Neuronal stem cell (in vitro differentiated cells): ENCODE measurements around the gene B3GNT8.
A peak's percentile ranks its signal among the peaks of the same experiment; 100 is the strongest.
"Not testable (repeated sequence)": the region's sequence is repeated elsewhere in the genome, so short reads cannot be mapped to it uniquely, and the experiment has no call there.

Source experiments
- DNase-seq: peaks from one replicate; pipeline ENCODE4 v3.0.0-alpha.2; 2013; ENCODE audit warnings: low spot score
- H2AFZ ChIP-seq: one replicate; pipeline ENCODE4 v1.6.1; 2013; ENCODE audit warnings: mild to moderate bottlenecking, low read length, inconsistent platforms
- H2AK5ac ChIP-seq: 2 replicates; pipeline ENCODE4 v1.6.1; 2013; ENCODE audit warnings: low read depth, mild to moderate bottlenecking, inconsistent platforms, low read length, moderate library complexity, mixed read lengths
- H2BK120ac ChIP-seq: 2 replicates; pipeline ENCODE4 v1.6.1; 2013; ENCODE audit warnings: low read depth, mild to moderate bottlenecking, inconsistent platforms, low read length, moderate library complexity, mixed read lengths
- H2BK12ac ChIP-seq: one replicate; pipeline ENCODE4 v1.6.1; 2013; ENCODE audit warnings: low read length, inconsistent platforms
- H2BK15ac ChIP-seq: 2 replicates; pipeline ENCODE4 v1.6.1; 2013; ENCODE audit warnings: mild to moderate bottlenecking, low read length, inconsistent platforms, mixed read lengths
- H2BK5ac ChIP-seq: one replicate; pipeline ENCODE4 v1.6.1; 2013; ENCODE audit warnings: inconsistent platforms, mild to moderate bottlenecking, low read length, moderate library complexity
- H3K14ac ChIP-seq: one replicate; pipeline ENCODE4 v1.6.1; 2013; ENCODE audit warnings: low read length, inconsistent platforms
- H3K18ac ChIP-seq: 2 replicates; pipeline ENCODE4 v1.6.1; 2013; ENCODE audit warnings: low read length, inconsistent platforms
- H3K23ac ChIP-seq: 2 replicates; pipeline ENCODE4 v1.6.1; 2013; ENCODE audit warnings: low read depth, mild to moderate bottlenecking, mixed read lengths, low read length, inconsistent platforms; ENCODE audit not compliant: poor library complexity
- H3K27ac ChIP-seq: replicated peaks from 3 replicates; pipeline ENCODE4 v1.5.1; 2013; ENCODE audit warnings: low read length, inconsistent platforms
- H3K27me3 ChIP-seq, 3 experiments: 2 replicates each; pipeline ENCODE4 v1.6.1; 2013; ENCODE audit warnings: low read length in 3 of 3, mild to moderate bottlenecking in 2 of 3, inconsistent platforms in 1 of 3, low read depth in 1 of 3, mixed read lengths in 1 of 3, moderate library complexity in 1 of 3; ENCODE audit not compliant: control insufficient read depth in 3 of 3, insufficient read depth in 3 of 3
- H3K36me3 ChIP-seq, 2 donors: replicated peaks in 1 of 2; 2 replicates each; pipeline ENCODE4 v1.6.1; 2013; ENCODE audit warnings: low read length in 2 of 2; ENCODE audit not compliant: control insufficient read depth in 2 of 2, insufficient read depth in 2 of 2
- H3K4ac ChIP-seq: 2 replicates; pipeline ENCODE4 v1.6.1; 2013; ENCODE audit warnings: inconsistent platforms, mild to moderate bottlenecking, low read length, moderate library complexity
- H3K4me1 ChIP-seq, 2 donors: 1 replicate in 1 of 2; 2 replicates in 1 of 2; pipeline ENCODE4 v1.6.1; 2013; ENCODE audit warnings: low read length in 2 of 2, low read depth in 1 of 2; ENCODE audit not compliant: control insufficient read depth in 2 of 2, insufficient read depth in 1 of 2
- H3K4me2 ChIP-seq: one replicate; pipeline ENCODE4 v1.6.1; 2013; ENCODE audit warnings: mild to moderate bottlenecking, low read length, inconsistent platforms; ENCODE audit not compliant: insufficient read depth, poor library complexity, severe bottlenecking
- H3K4me3 ChIP-seq, 2 donors: 2 replicates each; pipeline ENCODE4 v1.5.1; 2013; ENCODE audit warnings: low read length in 2 of 2, mild to moderate bottlenecking in 2 of 2, inconsistent platforms in 1 of 2, moderate library complexity in 1 of 2
- H3K79me1 ChIP-seq: one replicate; pipeline ENCODE4 v1.6.1; 2013; ENCODE audit warnings: low read depth, mild to moderate bottlenecking, inconsistent platforms, low read length, moderate library complexity
- H3K9ac ChIP-seq: one replicate; pipeline ENCODE4 v1.6.1; 2013; ENCODE audit warnings: mild to moderate bottlenecking, low read depth, low read length, inconsistent platforms; ENCODE audit not compliant: poor library complexity
- H3K9me3 ChIP-seq, 2 donors: replicated peaks in 1 of 2; 2 replicates each; pipeline versions ENCODE3 to v1.6.1; 2013; ENCODE audit warnings: low read length in 2 of 2, mild to moderate bottlenecking in 2 of 2, inconsistent platforms in 1 of 2, low read depth in 1 of 2, mixed read lengths in 1 of 2, moderate library complexity in 1 of 2; ENCODE audit not compliant: control insufficient read depth in 2 of 2, insufficient read depth in 1 of 2
- H4K8ac ChIP-seq: one replicate; pipeline ENCODE4 v1.6.1; 2013; ENCODE audit warnings: low read depth, mild to moderate bottlenecking, inconsistent platforms, low read length, moderate library complexity
- H4K91ac ChIP-seq: one replicate; pipeline ENCODE4 v1.6.1; 2013; ENCODE audit warnings: low read length, low read depth, mild to moderate bottlenecking, inconsistent platforms; ENCODE audit not compliant: poor library complexity
- WGBS, 2 donors: extraction: QIAGEN DNeasy Blood & Tissue Kit; methylation state at CpG; one replicate each; pipeline ENCODE4 v1.1.7; 2013; ENCODE audit warnings: missing lambda C conversion rate in 2 of 2, mixed read lengths in 1 of 2; ENCODE audit not compliant: insufficient read length in 2 of 2, insufficient replicate concordance in 1 of 2; ENCODE audit errors: extremely low coverage in 2 of 2; 5-methylcytosine and 5-hydroxymethylcytosine counted together

Gene B3GNT8

GRCh38 chr19:41384351-41384750, 42.8 kb downstream of the B3GNT8 start:
- Histone ChIP-seq H3K36me3 (peaks cover 3 to 48% of the 10 kb centered on the region in 2 donors), H2BK15ac (no peak overlapping the region), H3K4me1 (no peaks in the 10 kb centered on the region), H2BK12ac (no peak overlapping the region), H3K9ac (no peak overlapping the region), H2BK5ac (no peak overlapping the region), H3K4ac (no peak overlapping the region), H4K8ac (no peak overlapping the region), H3K27ac (no peak overlapping the region), H3K14ac (no peak overlapping the region), H4K91ac (no peak overlapping the region), H3K79me1 (no peaks in the 10 kb centered on the region), H3K9me3 (no peaks in the 10 kb centered on the region), H3K23ac (no peak overlapping the region), H2AK5ac (no peak overlapping the region), H3K27me3 (no peaks in the 10 kb centered on the region), H3K18ac (no peak overlapping the region), H3K4me2 (no peak overlapping the region), H2BK120ac (no peak overlapping the region), H3K4me3 (no peak overlapping the region), H2AFZ (no peak overlapping the region)
- no peak for DNase-seq
- WGBS, 2 donors, result no CpG with 5 or more reads among the region's 5 CpGs

GRCh38 chr19:41381536-41381935, 45.6 kb downstream of the B3GNT8 start:
- not testable (repeated sequence) for H3K27ac ChIP-seq, H2AFZ ChIP-seq, H3K9ac ChIP-seq, H4K8ac ChIP-seq, H3K79me1 ChIP-seq, H4K91ac ChIP-seq, H3K9me3 ChIP-seq, H3K27me3 ChIP-seq, H2BK5ac ChIP-seq, H3K18ac ChIP-seq, H2AK5ac ChIP-seq, H3K4me1 ChIP-seq, H3K4ac ChIP-seq, H3K23ac ChIP-seq, H3K14ac ChIP-seq, H3K4me3 ChIP-seq, H2BK120ac ChIP-seq, H2BK15ac ChIP-seq, H3K4me2 ChIP-seq, DNase-seq, H2BK12ac ChIP-seq
- no CpG with 5 or more reads among the region's 8 CpGs for WGBS, 2 donors
- H3K36me3 ChIP-seq, result peaks cover 3 to 36% of the 10 kb centered on the region in 2 donors

GRCh38 chr19:41377977-41378709, 49.0 kb downstream of the B3GNT8 start:
- H3K14ac ChIP-seq, result no peak overlapping the region
- no peak overlapping the region for H3K27ac ChIP-seq
- no peak for DNase-seq

GRCh38 chr19:41376998-41377365, 50.2 kb downstream of the B3GNT8 start:
- Histone ChIP-seq H2AFZ (no peak overlapping the region), H3K27ac (no peak overlapping the region), H3K23ac (no peak overlapping the region), H3K36me3 (peaks cover 0 to 13% of the 10 kb centered on the region in 2 donors), H3K14ac (no peak overlapping the region), H3K4me1 (peaks cover 0 to 7% of the 10 kb centered on the region in 2 donors), H3K9ac (peak overlapping the region; percentile 88), H2BK15ac (no peak overlapping the region), H3K4me2 (peak overlapping the region; percentile 82), H3K4ac (no peak overlapping the region), H3K79me1 (no peaks in the 10 kb centered on the region), H4K8ac (no peak overlapping the region), H3K27me3 (peaks cover 0 to 3% (median 0%) of the 10 kb centered on the region in 3 experiments), H2BK12ac (no peak overlapping the region), H2BK120ac (no peak overlapping the region), H3K18ac (peak overlapping the region; percentile 82), H3K4me3 (peak overlapping the region in 1 of 2 donors; percentile 87), H2AK5ac (no peak overlapping the region), H3K9me3 (no peaks in the 10 kb centered on the region), H2BK5ac (no peak overlapping the region), H4K91ac (no peak overlapping the region)
- DNase-seq, result no peak
- no CpG with 5 or more reads among the region's 8 CpGs for WGBS, 2 donors

More at GRCh38 chr19:41377977-41378709, 49.0 kb downstream of the B3GNT8 start:
- H3K36me3 ChIP-seq, result peaks cover 3 to 20% of the 10 kb centered on the region in 2 donors
- H2BK12ac ChIP-seq, result no peak overlapping the region
- H3K23ac ChIP-seq, result no peak overlapping the region
- no peak overlapping the region for H2BK15ac ChIP-seq
- no CpG with 5 or more reads among the region's 9 CpGs for WGBS, 2 donors
- H3K9me3 ChIP-seq, result no peaks in the 10 kb centered on the region
- H3K4ac ChIP-seq, result no peak overlapping the region
- H2BK5ac ChIP-seq, result no peak overlapping the region
- peak overlapping the region; percentile 32 for H2AK5ac ChIP-seq
- no peak overlapping the region for H2AFZ ChIP-seq
- H3K79me1 ChIP-seq, result no peaks in the 10 kb centered on the region
- no peak overlapping the region for H3K4me2 ChIP-seq
- H3K27me3 ChIP-seq, result peaks cover 0 to 3% (median 0%) of the 10 kb centered on the region in 3 experiments
- no peak overlapping the region for H3K9ac ChIP-seq
- peaks cover 0 to 7% of the 10 kb centered on the region in 2 donors for H3K4me1 ChIP-seq
- no peak overlapping the region for H3K18ac ChIP-seq
- H4K91ac ChIP-seq, result no peak overlapping the region
- H4K8ac ChIP-seq, result no peak overlapping the region
- no peak overlapping the region for H2BK120ac ChIP-seq
- peak overlapping the region in 1 of 2 donors; percentile 28 for H3K4me3 ChIP-seq
